Measurements from ENCODE around the gene KIAA0040. TPM values are rescaled to one million over a fixed set of nuclear protein-coding genes. Genes with fewer than 3 reads are reported as not detected.

KIAA0040 gene
- total RNA-seq, 1 experiment from 2014 or later: 32.4 TPM

DNA sequence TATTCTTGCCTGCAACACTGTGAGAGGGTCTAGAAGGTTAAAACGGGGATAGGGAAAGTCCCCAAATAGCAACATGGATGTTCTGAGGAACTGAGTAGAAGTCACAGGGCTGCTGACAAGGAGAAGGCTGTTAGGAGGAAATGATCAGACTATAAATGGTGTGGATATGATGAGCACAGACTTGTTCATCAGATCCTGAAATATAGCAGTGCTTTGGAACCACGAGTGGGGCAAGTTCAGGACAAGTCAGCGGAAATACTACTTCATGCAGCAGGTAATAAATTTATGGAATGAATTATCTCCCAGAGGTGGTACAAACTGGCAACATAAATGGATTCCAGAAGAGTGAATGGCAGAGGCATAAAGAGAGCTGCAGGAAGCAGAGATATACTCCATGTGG, 3.2 kb upstream of the KIAA0040 start:
- Histone ChIP-seq H3K9me2 (ENCODE audit: insufficient read depth) (no peaks in the 10 kb centered on the region), H3K27me3 (ENCODE audit: insufficient read depth, low read length) (no peaks in the 10 kb centered on the region), H3K9ac (ENCODE audit: low read length) (no peak overlapping the region), H3K79me2 (ENCODE audit: insufficient read depth, low read length) (no peaks in the 10 kb centered on the region), H3K9me3 (ENCODE audit: control insufficient read depth in 1 of 2, insufficient read depth in 1 of 2, low read depth in 1 of 2, low read length in 2 of 2) (no peaks in the 10 kb centered on the region), H3K27ac (ENCODE audit: low read depth, low read length) (no peak overlapping the region), H3K4me1 (ENCODE audit: control insufficient read depth in 1 of 2, insufficient read depth in 2 of 2, low read length in 2 of 2) (peaks cover 18 to 57% of the 10 kb centered on the region in 2 experiments), H3K4me3 (replicated peaks in 1 of 2; ENCODE audit: low read depth in 1 of 2, low read length in 2 of 2) (no peak overlapping the region), H4K20me1 (ENCODE audit: insufficient read depth) (no peaks in the 10 kb centered on the region), H3K36me3 (ENCODE audit: control insufficient read depth in 1 of 2, insufficient read depth in 2 of 2, low read length in 2 of 2) (no peaks in the 10 kb centered on the region), H3K4me2 (ENCODE audit: low read length) (no peak overlapping the region), H2AFZ (ENCODE audit: low read depth, low read length, poor library complexity, severe bottlenecking) (no peak overlapping the region)
- no peak for DNase-seq (ENCODE audit: low read depth, low spot score)
- intact Hi-C loops (cut with micrococcal nuclease): no loop called here
- ChIA-PET RAD21 (ENCODE audit: low non-redundant PET in 1 of 2, low total read pairs in 2 of 2, uncharacterized antibody in 2 of 2, unreplicated experiment in 2 of 2) (no interaction called here), CTCF (interaction anchor here (1.1 kb wide), 1 partner anchor 26 kb away, joined by 3 read pairs; no protein-coding TSS in a partner anchor), POLR2A (interaction anchor here (1.5 kb wide), 1 partner anchor 9 kb away, joined by 4 read pairs; no protein-coding TSS in a partner anchor)
- BruUV-seq (replicated peaks): no TSS peak
- ATAC-seq: no peak
- TF ChIP-seq YY1 (IDR thresholded peaks at IDR 0.05; ENCODE audit: extremely low read depth, insufficient replicate concordance, low read depth, low read length): no peak
- TF ChIP-seq ZNF274 (IDR thresholded peaks at IDR 0.05; ENCODE audit: low read depth, low read length): no peak
- no peak for TF ChIP-seq RAD21 (IDR thresholded peaks at IDR 0.05; ENCODE audit: low read depth)
- TF ChIP-seq FOSL1 (IDR thresholded peaks at IDR 0.05; ENCODE audit: low read depth): peak; percentile 10; the same call in 1 of the 2 replicates

DNA sequence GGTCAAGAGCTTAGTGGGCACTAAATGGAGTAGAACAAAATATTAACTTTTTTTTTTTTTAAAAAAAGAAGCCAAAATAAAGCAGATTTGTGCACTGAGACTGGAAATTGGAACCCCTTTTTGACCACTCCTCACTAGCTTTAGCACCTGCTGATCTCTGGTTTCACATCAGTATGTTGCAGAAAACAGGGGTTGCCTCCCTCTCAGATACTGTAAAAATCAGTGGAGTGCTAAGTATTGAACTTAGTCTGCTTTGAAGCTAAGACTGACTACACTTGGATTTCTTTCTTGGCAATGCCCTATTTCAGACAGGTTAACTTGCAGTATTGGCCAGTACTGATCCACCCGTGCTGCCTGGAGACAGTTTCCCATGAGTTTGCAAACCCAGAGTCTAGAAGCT, 2.7 kb upstream of the KIAA0040 start:
- H3K27me3 ChIP-seq (ENCODE audit: insufficient read depth, low read length): no peaks in the 10 kb centered on the region
- H3K4me2 ChIP-seq (ENCODE audit: low read length): no peak overlapping the region
- no peak overlapping the region for H3K9ac ChIP-seq (ENCODE audit: low read length)
- ChIA-PET POLR2A (interaction anchor here (1.0 kb wide), 1 partner anchor 25 kb away, joined by 3 read pairs; no protein-coding TSS in a partner anchor), RAD21 (ENCODE audit: low non-redundant PET in 1 of 2, low total read pairs in 2 of 2, uncharacterized antibody in 2 of 2, unreplicated experiment in 2 of 2) (no interaction called here), CTCF (interaction anchor here (1.0 kb wide), 1 partner anchor 49 kb away, joined by 4 read pairs; no protein-coding TSS in a partner anchor)
- no peaks in the 10 kb centered on the region for H3K9me2 ChIP-seq (ENCODE audit: insufficient read depth)
- H3K27ac ChIP-seq (ENCODE audit: low read depth, low read length): no peak overlapping the region
- no peaks in the 10 kb centered on the region for H4K20me1 ChIP-seq (ENCODE audit: insufficient read depth)
- H2AFZ ChIP-seq (ENCODE audit: low read depth, low read length, poor library complexity, severe bottlenecking): no peak overlapping the region
- H3K79me2 ChIP-seq (ENCODE audit: insufficient read depth, low read length): peaks cover under 1% of the 10 kb centered on the region; the same call in 1 of the 2 replicates
- H3K36me3 ChIP-seq (ENCODE audit: control insufficient read depth in 1 of 2, insufficient read depth in 2 of 2, low read length in 2 of 2): no peaks in the 10 kb centered on the region
- DNase-seq (ENCODE audit: low read depth, low spot score) (no peak), ATAC-seq (no peak)
- no peaks in the 10 kb centered on the region for H3K9me3 ChIP-seq (ENCODE audit: control insufficient read depth in 1 of 2, insufficient read depth in 1 of 2, low read depth in 1 of 2, low read length in 2 of 2)
- TF ChIP-seq, protein P1, sequence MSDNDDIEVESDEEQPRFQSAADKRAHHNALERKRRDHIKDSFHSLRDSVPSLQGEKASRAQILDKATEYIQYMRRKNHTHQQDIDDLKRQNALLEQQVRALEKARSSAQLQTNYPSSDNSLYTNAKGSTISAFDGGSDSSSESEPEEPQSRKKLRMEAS (IDR thresholded peaks at IDR 0.05): no peak
- TF ChIP-seq SRF (IDR thresholded peaks at IDR 0.05; ENCODE audit: low read depth) (no peak), ZFX (IDR thresholded peaks at IDR 0.05) (no peak), TCF7L2 (IDR thresholded peaks at IDR 0.05; ENCODE audit: borderline replicate concordance, extremely low read depth, insufficient read depth, insufficient read length) (no peak)
- TF ChIP-seq, protein P2, sequence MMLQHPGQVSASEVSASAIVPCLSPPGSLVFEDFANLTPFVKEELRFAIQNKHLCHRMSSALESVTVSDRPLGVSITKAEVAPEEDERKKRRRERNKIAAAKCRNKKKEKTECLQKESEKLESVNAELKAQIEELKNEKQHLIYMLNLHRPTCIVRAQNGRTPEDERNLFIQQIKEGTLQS (IDR thresholded peaks at IDR 0.05): no peak
- TF ChIP-seq, protein P3, sequence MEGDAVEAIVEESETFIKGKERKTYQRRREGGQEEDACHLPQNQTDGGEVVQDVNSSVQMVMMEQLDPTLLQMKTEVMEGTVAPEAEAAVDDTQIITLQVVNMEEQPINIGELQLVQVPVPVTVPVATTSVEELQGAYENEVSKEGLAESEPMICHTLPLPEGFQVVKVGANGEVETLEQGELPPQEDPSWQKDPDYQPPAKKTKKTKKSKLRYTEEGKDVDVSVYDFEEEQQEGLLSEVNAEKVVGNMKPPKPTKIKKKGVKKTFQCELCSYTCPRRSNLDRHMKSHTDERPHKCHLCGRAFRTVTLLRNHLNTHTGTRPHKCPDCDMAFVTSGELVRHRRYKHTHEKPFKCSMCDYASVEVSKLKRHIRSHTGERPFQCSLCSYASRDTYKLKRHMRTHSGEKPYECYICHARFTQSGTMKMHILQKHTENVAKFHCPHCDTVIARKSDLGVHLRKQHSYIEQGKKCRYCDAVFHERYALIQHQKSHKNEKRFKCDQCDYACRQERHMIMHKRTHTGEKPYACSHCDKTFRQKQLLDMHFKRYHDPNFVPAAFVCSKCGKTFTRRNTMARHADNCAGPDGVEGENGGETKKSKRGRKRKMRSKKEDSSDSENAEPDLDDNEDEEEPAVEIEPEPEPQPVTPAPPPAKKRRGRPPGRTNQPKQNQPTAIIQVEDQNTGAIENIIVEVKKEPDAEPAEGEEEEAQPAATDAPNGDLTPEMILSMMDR (IDR thresholded peaks at IDR 0.05 in 2 of 3, conservative IDR thresholded peaks at IDR 0.05 in 1 of 3; ENCODE audit: borderline replicate concordance in 1 of 3, insufficient read depth in 1 of 3, low read depth in 2 of 3, low read length in 2 of 3): no peak
- TF ChIP-seq, protein P4, sequence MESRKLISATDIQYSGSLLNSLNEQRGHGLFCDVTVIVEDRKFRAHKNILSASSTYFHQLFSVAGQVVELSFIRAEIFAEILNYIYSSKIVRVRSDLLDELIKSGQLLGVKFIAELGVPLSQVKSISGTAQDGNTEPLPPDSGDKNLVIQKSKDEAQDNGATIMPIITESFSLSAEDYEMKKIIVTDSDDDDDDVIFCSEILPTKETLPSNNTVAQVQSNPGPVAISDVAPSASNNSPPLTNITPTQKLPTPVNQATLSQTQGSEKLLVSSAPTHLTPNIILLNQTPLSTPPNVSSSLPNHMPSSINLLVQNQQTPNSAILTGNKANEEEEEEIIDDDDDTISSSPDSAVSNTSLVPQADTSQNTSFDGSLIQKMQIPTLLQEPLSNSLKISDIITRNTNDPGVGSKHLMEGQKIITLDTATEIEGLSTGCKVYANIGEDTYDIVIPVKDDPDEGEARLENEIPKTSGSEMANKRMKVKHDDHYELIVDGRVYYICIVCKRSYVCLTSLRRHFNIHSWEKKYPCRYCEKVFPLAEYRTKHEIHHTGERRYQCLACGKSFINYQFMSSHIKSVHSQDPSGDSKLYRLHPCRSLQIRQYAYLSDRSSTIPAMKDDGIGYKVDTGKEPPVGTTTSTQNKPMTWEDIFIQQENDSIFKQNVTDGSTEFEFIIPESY (IDR thresholded peaks at IDR 0.05; ENCODE audit: extremely low read depth, insufficient replicate concordance, low read length): no peak
- H3K4me3 ChIP-seq (replicated peaks in 1 of 2; ENCODE audit: low read depth in 1 of 2, low read length in 2 of 2): no peak overlapping the region
- BruUV-seq (replicated peaks): no TSS peak
- intact Hi-C loops (cut with micrococcal nuclease): no loop called here
- H3K4me1 ChIP-seq (ENCODE audit: control insufficient read depth in 1 of 2, insufficient read depth in 2 of 2, low read length in 2 of 2): peaks cover 18 to 58% of the 10 kb centered on the region in 2 experiments

Data from HCT116 (cell line).